Measurements from ENCODE around the gene NPAS3.

The NPAS3 gene

GRCh38 chr14:32938719-32939253 lies at the start of gene NPAS3:
Gene NPAS3 (plus strand): TSS chr14:32938879.
- DNase-seq, result no peak

GRCh38 chr14:32896979-32897697 lies 41.5 kb upstream of the NPAS3 start:
- DNase-seq, result no peak

GRCh38 chr14:32897698-32898064 lies 41.0 kb upstream of the NPAS3 start:
- DNase-seq, result no peak

- no peak for DNase-seq
Measured at GRCh38 chr14:32898876-32899275, 39.8 kb upstream of the NPAS3 start.

GRCh38 chr14:32900547-32900946 lies 38.1 kb upstream of the NPAS3 start:
- no peak for DNase-seq

GRCh38 chr14:32905013-32905412 lies 33.7 kb upstream of the NPAS3 start:
- no peak for DNase-seq

GRCh38 chr14:32906672-32907071 lies 32.0 kb upstream of the NPAS3 start:
- no peak for DNase-seq

GRCh38 chr14:32908196-32909084 lies 30.2 kb upstream of the NPAS3 start:
- no peak for DNase-seq

GRCh38 chr14:32913725-32914124 lies 25.0 kb upstream of the NPAS3 start:
- DNase-seq, result no peak

GRCh38 chr14:32914391-32914790 lies 24.3 kb upstream of the NPAS3 start:
- no peak for DNase-seq

- DNase-seq, result no peak
Measured at GRCh38 chr14:32920696-32921276, 17.9 kb upstream of the NPAS3 start.

- DNase-seq, result no peak
Measured at GRCh38 chr14:32925439-32925838, 13.2 kb upstream of the NPAS3 start.

- no peak for DNase-seq
Measured at GRCh38 chr14:32932302-32932913, 6.3 kb upstream of the NPAS3 start.

GRCh38 chr14:32932914-32933628 lies 5.6 kb upstream of the NPAS3 start:
- no peak for DNase-seq

- DNase-seq, result no peak
Measured at GRCh38 chr14:32933629-32934072, 5.0 kb upstream of the NPAS3 start.

- DNase-seq, result no peak
Measured at GRCh38 chr14:32934073-32934880, 4.4 kb upstream of the NPAS3 start.

- DNase-seq, result no peak
Measured at GRCh38 chr14:32934881-32935633, 3.6 kb upstream of the NPAS3 start.

GRCh38 chr14:32939254-32940065 lies 781 bp downstream of the NPAS3 start:
- DNase-seq, result no peak

- DNase-seq, result no peak
Measured at GRCh38 chr14:32940066-32940651, 1.5 kb downstream of the NPAS3 start.
